ENCODE results near the gene GTPBP4.
"Not testable (repeated sequence)": the region's sequence is repeated elsewhere in the genome, so short reads cannot be mapped to it uniquely, and the experiment has no call there.

Gene GTPBP4

GRCh38 chr10:992871-993270 is 4.6 kb downstream of the GTPBP4 start:
- DNase-seq, result no peak

GRCh38 chr10:994836-995558 is 6.8 kb downstream of the GTPBP4 start:
- no peak for DNase-seq

- DNase-seq, result no peak
These were observed 7.3 kb downstream of the GTPBP4 start for GRCh38 chr10:995559-995926.

DNA sequence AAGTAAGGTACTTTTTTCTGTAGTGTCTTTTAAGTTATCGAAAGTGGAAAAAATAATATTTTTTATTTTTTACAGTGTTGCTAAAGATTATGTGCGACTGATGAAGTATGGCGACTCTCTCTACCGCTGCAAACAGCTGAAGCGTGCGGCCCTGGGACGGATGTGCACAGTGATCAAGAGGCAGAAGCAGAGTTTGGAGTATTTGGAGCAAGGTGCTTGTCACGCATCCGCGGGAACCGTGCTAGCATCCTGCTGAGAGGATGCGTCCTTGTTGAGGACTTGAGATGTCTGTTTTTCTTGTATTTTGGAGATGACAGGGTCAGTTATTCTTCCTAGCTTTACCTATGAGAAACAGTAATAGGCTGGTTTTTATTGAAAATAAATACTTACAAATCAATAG is 7.8 kb downstream of the GTPBP4 start:
- no peak for DNase-seq

- no peak for DNase-seq
These were observed 9.2 kb downstream of the GTPBP4 start for GRCh38 chr10:997266-998022.

DNA sequence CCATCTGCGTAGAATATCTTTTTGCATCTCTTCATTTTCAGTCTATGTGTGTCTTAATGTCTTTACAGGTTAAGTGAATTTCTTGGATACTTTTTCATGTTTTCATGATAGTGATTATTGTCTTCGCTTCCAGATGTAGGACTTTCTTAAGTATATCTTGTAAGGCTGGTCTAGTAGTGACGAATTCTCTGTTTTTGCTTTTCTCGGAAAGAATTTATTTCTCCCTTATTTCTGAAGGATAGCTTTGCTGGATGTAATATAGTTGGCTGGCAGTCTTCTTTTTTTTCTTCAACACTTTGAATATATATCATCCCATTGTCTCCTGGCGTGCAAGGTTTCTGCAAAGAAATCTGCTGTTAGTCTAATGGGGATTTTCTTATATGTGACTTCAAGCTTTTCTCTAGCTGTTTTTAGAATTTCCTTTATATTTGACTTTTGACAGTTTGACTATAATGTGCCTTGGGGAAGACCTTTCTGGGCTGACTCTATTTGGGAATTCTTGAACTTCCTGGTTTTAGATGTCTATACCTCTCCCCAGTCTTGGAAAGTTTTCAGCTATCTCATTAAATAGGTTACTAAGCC is 14.3 kb downstream of the GTPBP4 start:
- DNase-seq, result peak in 1 of 3 experiments; percentile 1

GRCh38 chr10:1003884-1004670 is 15.8 kb downstream of the GTPBP4 start:
- DNase-seq, result no peak

- no peak for DNase-seq
These were observed 18.3 kb downstream of the GTPBP4 start for GRCh38 chr10:1006573-1006972.

GRCh38 chr10:1007583-1007982 is 19.3 kb downstream of the GTPBP4 start:
- no peak for DNase-seq

DNA sequence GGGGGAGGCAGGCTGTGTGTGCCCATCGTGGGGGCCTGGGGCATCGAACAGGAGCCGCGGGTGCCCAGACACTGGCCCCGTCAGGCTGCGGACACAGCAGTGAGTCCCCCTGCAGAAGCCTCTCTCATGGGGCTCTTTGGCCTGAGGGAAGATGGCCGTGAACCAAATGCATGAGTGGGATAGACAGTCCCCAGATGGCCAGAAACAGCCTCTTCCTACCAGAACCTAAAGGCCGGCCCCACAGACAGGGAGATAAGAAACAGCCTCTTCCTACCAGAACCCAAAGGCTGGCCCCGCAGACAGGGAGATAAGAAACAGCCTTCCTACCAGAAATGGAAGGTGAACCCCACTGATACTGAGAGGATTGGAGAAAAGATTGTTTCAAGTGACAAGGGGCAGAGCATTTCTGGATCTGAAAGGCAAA is 20.8 kb downstream of the GTPBP4 start:
- DNase-seq, result no peak

DNA sequence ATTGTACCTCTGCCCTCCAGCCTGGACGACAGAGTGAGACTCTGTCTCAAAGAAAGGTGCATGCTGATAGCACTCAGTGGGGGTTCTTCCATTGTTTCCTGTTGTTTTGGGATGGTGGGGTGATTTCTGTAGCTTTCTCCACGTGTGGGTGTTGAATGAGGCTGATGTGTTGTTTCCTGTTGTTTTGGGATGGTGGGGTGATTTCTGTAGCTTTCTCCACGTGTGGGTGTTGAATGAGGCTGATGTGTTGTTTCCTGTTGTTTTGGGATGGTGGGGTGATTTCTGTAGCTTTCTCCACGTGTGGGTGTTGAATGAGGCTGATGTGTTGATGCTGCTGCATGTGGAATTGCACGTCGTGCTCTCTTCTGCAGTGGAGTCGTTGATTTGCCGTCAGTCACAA is 21.7 kb downstream of the GTPBP4 start:
- DNase-seq, result not testable (repeated sequence)

DNA sequence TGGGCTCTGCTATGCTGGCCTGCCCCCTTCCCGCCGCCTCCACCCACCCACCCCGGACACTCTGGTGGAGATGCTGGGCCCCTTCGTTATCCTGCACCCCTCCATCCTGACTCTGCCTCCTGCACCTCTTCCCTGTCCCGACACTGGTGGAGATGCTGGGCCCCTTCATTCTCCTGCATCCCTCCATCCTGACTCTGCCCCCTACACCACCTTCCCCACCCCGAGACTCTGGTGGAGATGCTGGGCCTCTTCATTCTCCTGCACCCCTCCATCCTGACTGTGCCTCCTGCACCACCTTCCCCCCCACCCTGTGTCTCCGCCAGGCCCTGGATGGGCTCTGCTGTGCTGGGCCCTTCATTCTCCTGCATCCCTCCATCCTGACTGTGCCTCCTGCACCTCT is 22.5 kb downstream of the GTPBP4 start:
- DNase-seq, result no peak

- no peak for DNase-seq
These were observed 23.5 kb downstream of the GTPBP4 start for GRCh38 chr10:1011696-1012095.

- no peak for DNase-seq
These were observed 27.5 kb downstream of the GTPBP4 start for GRCh38 chr10:1015688-1016087.

DNA sequence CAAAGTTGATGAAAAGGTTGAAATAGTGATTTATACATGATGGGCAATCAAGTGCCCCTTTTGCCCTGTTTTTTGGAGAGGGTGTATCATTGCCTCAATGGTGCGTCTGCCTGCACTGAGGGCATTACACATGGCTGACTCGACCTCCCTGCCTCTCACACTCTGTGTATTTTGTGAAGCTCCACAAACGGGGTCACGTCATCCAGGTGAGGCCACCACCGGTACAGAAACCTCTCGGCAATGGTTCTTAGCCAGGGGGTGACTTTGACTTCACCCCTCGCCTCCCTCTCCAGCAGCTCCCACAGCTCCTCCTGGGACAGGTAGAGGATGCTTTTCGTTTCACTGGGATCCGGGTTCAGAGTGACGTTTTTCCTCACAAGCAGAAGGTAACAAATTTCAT is 31.1 kb downstream of the GTPBP4 start:
- DNase-seq, result no peak

DNA sequence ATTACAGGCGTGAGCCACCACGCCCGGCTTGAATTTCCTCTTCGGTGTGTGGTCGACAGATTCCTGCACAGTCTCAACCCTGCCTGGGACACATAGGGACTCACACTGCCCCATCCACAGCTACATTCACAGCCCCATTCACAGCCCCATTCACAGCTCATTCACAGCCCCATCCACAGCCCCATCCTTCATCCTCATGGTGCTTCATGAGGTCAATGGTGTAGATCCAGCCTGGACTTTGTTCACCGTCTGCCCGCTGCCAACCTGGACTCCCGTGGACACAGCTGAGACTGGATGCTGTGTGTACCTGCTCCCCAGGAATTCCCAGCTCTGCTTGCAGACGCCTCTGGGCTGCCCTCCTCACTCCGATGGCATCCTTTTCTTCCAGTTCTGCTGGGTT is 32.2 kb downstream of the GTPBP4 start:
- no peak for DNase-seq

- DNase-seq, result no peak
These were observed 32.7 kb downstream of the GTPBP4 start for GRCh38 chr10:1020958-1021357.

GRCh38 chr10:1022413-1022812 is 34.2 kb downstream of the GTPBP4 start:
- DNase-seq, result no peak

DNA sequence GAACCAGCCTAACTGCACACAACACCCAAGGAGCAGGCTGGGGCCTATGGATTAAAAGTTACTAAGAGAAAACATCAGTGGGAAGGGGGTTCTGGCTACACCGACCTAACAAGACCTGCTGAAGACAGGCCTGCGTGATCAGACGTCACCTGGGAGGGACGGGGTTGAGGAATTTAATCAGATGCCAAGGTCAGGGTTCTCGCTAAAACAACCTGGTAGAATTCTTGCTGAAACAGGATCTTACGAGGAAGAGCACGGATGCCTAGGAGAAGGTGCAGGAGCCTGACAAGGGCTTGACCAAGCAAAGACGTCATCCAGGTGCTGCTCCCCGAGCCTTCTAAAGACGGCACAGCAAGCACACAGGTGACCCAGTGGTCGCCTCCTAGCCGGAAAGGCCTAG is 35.9 kb downstream of the GTPBP4 start:
- DNase-seq, result no peak

DNA sequence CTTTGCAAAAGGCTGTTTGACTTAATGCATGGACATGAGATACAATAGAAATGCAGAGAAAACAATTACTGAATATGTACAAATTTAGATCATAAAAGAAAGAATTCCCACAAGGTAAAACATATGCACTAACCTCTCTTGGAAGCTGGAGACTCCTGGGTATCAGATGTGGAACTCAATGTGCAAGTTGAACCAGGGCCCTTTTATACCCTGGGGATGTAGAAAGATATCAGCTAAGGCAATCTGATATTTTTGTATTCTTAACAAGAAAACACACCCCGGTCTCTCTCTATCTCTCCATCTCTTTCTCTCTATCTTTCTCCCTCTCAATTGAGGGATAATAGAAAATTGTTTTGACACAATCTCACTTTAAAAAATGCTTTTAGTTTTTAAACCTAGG is 37.4 kb downstream of the GTPBP4 start, which contains the start of gene IDI2:
Gene IDI2, minus strand, starts transcription at position 177 of the 400 bp plus-strand sequence. CDS start 1,136 bp downstream, outside the sequence.
- no peak for DNase-seq

DNA sequence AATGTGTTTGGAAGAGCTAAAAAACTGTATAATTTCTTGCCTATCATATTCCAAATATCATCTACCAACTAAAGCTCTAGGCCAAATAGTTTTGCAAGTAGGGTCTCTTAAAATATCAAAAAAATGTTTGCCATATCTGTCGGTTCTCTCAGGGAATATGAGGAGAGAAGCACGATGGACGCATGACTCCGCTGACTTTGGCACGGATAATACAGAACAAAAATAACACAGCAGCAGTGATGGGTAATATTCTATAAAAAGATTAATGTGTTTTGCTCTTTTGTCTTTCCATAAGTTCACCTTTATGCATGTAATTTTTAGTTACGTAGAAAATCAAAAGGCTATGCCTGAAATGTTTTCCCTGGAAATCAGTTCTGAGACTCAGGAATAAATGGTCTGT is 38.3 kb downstream of the GTPBP4 start:
- no peak for DNase-seq

GRCh38 chr10:1029838-1030237 is 41.6 kb downstream of the GTPBP4 start:
- no peak for DNase-seq

DNA sequence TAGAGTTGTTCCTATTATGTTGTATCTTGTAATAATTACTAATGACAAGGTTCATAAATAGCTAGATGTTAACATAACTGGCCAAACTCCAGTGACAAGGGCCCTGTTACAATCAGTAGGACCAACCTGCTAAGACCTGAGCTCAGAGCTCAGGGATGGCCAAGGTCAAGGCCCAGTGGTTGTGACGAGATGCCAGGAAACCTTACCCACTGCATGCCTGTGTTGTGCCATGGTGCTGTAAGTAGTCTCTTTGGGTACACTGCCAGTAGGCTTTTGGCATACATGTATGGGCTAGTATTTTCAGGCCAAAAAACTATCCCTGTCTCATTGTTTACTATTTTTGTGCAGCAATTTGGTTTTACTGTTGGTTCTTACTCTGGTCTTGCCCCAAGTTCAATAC is 45.4 kb downstream of the GTPBP4 start:
- no peak for DNase-seq

Data from NCI-H1417 (cell line).